T-cell (primary cell): Measurements from ENCODE around the gene NRSN2. TPM values are rescaled to one million over a fixed set of nuclear protein-coding genes. Genes with fewer than 3 reads are reported as not detected.

Experiments used
- ATAC-seq, 4 experiments: fragments of 200-7000 bp in 3 of 4; fragments of 150-1000 bp in 1 of 4; cut with Tn5 transposase; replicated peaks in 1 of 4; 1 replicate in 3 of 4; 2 replicates in 1 of 4; pipeline ENCODE4 v1.10.0; 2021; ENCODE audit warnings: moderate library complexity in 3 of 4, mild to moderate bottlenecking in 2 of 4, moderate number of reproducible peaks in 1 of 4
- CTCF ChIA-PET, 2 donors: fragments of 300-600 bp; sonication (Branson Sonifier 250); formaldehyde crosslinking; loops; one replicate each; lab custom pipeline; 2022; ENCODE audit warnings: antibody characterized with exemption in 2 of 2; lab: Charles Lee
- POLR2A ChIA-PET, 2 donors: fragments of 300-600 bp; sonication (Branson Sonifier 250); formaldehyde crosslinking; loops; one replicate each; lab custom pipeline; 2022; ENCODE audit warnings: antibody characterized with exemption in 2 of 2; lab: Charles Lee
- DNase-seq, 35 experiments: peaks; one replicate each; pipeline versions ENCODE4 v3.0.0 to v3.0.0-alpha.2; 2013 to 2023
- H3K27ac ChIP-seq: one replicate; pipeline ENCODE4 v1.5.1; 2013; ENCODE audit warnings: low read length
- H3K27me3 ChIP-seq, 2 experiments: replicated peaks in 1 of 2; 1 replicate in 1 of 2; 2 replicates in 1 of 2; pipeline versions ENCODE4 v1.6.1 to v1.7.0; 2013; ENCODE audit warnings: low read length in 1 of 2, mixed read lengths in 1 of 2; ENCODE audit not compliant: control insufficient read depth in 2 of 2, insufficient read depth in 2 of 2; ENCODE audit errors: extremely low read depth in 1 of 2
- H3K36me3 ChIP-seq, 2 donors: 1 replicate in 1 of 2; 2 replicates in 1 of 2; pipeline versions ENCODE4 v1.6.1 to v1.7.0; 2013; ENCODE audit warnings: low read length in 1 of 2; ENCODE audit not compliant: control insufficient read depth in 2 of 2, insufficient read depth in 1 of 2; ENCODE audit errors: extremely low read depth in 1 of 2
- H3K4me1 ChIP-seq, 2 experiments: 1 replicate in 1 of 2; 2 replicates in 1 of 2; pipeline versions ENCODE4 v1.6.1 to v1.7.0; 2013; ENCODE audit warnings: low read length in 2 of 2, mixed read lengths in 1 of 2; ENCODE audit not compliant: insufficient read depth in 2 of 2, control insufficient read depth in 1 of 2; ENCODE audit errors: extremely low read depth in 1 of 2
- H3K4me3 ChIP-seq, 2 donors: 1 replicate in 1 of 2; 2 replicates in 1 of 2; pipeline versions ENCODE4 v1.5.1 to v1.7.0; 2013; ENCODE audit warnings: mild to moderate bottlenecking in 2 of 2, low read length in 1 of 2, moderate library complexity in 1 of 2; ENCODE audit not compliant: control insufficient read depth in 1 of 2; ENCODE audit errors: extremely low read depth in 1 of 2
- H3K9me3 ChIP-seq: 2 replicates; pipeline ENCODE4 v1.7.0; 2013
- H3K27ac Mint-ChIP-seq, 2 donors: one replicate each; pipeline ENCODE4 v1.8.0; 2020 to 2021; ENCODE audit warnings: mild to moderate bottlenecking in 2 of 2, mixed read lengths in 2 of 2
- H3K27me3 Mint-ChIP-seq, 2 donors: one replicate each; pipeline ENCODE4 v1.8.0; 2021 to 2022; ENCODE audit warnings: mixed read lengths in 2 of 2
- H3K36me3 Mint-ChIP-seq: one replicate; pipeline ENCODE4 v1.8.0; 2021; ENCODE audit warnings: mixed read lengths
- H3K4me1 Mint-ChIP-seq, 3 donors: one replicate each; pipeline ENCODE4 v1.8.0; 2020 to 2022; ENCODE audit warnings: mixed read lengths in 3 of 3, mild to moderate bottlenecking in 1 of 3
- H3K4me3 Mint-ChIP-seq, 3 donors: one replicate each; pipeline ENCODE4 v1.8.0; 2020 to 2022; ENCODE audit warnings: mild to moderate bottlenecking in 3 of 3, mixed read lengths in 3 of 3, moderate library complexity in 3 of 3
- H3K9me3 Mint-ChIP-seq, 3 donors: one replicate each; pipeline ENCODE4 v1.8.0; 2020 to 2022; ENCODE audit warnings: mixed read lengths in 3 of 3
- whole genome bisulfite sequencing: methylation state at CpG from one replicate; pipeline ENCODE4 v1.1.5; 2013; ENCODE audit warnings: missing lambda C conversion rate; ENCODE audit not compliant: insufficient coverage; 5-methylcytosine and 5-hydroxymethylcytosine counted together
- total RNA-seq, 35 experiments: library from RNA in 6 of 35; stranded (reverse) in 6 of 35; fragments of 120-200 nt in 1 of 35; gene quantifications; one replicate each; pipeline versions ENCODE4 v1.2.1 to v1.2.4 and lab custom pipeline; 2013 to 2026

Gene NRSN2
- total RNA-seq, 5 donors from 2014 or later (not counting 1 experiment from before 2014, with no cell fraction given): 0.70 to 1.8 (median 1.3) TPM

GRCh38 chr20:380763-381580, 34.1 kb downstream of the NRSN2 start:
- peak; percentile 55 to 62 (median 59) for ATAC-seq
- Mint-ChIP-seq H3K36me3 (peaks cover 5% of the 10 kb centered on the region), H3K9me3 (no peaks in the 10 kb centered on the region), H3K4me3 (peak overlapping the region; percentile 83 to 86 (median 85)), H3K27me3 (no peaks in the 10 kb centered on the region), H3K27ac (peak overlapping the region; percentile 71 to 87), H3K4me1 (peaks cover 8 to 20% (median 15%) of the 10 kb centered on the region in 3 donors)
- Histone ChIP-seq H3K4me1 (peaks cover 2 to 12% of the 10 kb centered on the region in 2 experiments), H3K4me3 (peak overlapping the region; percentile 62 to 76), H3K27me3 (no peaks in the 10 kb centered on the region), H3K36me3 (peaks cover 0 to 2% of the 10 kb centered on the region in 2 donors), H3K9me3 (no peaks in the 10 kb centered on the region), H3K27ac (no peak overlapping the region)
- under 1% methylated on average over 71 of the region's 93 CpGs for WGBS
- POLR2A ChIA-PET: interaction anchor here in 1 of 2 donors (0.8 kb wide), 1 partner anchor 80 kb away, joined by 9 read pairs; no protein-coding TSS in a partner anchor
- CTCF ChIA-PET: interaction anchor here in 1 of 2 donors (0.9 kb wide), 1 partner anchor 738 kb away, joined by 4 read pairs; the partner anchor contains the start of gene PSMF1
- peak in 33 of 35 experiments; percentile 6 to 66 (median 37) for DNase-seq

GRCh38 chr20:381581-382290, 34.8 kb downstream of the NRSN2 start:
- H3K4me1 ChIP-seq: peaks cover 2 to 12% of the 10 kb centered on the region in 2 experiments
- H3K4me3 ChIP-seq: peak overlapping the region; percentile 62 to 76
- no peaks in the 10 kb centered on the region for H3K27me3 Mint-ChIP-seq
- ATAC-seq: peak; percentile 70 to 78 (median 74)
- no peaks in the 10 kb centered on the region for H3K27me3 ChIP-seq
- ChIA-PET CTCF (no interaction called here), POLR2A (no interaction called here)
- H3K27ac Mint-ChIP-seq: peak overlapping the region; percentile 80 to 87
- H3K36me3 ChIP-seq: peaks cover 0 to 2% of the 10 kb centered on the region in 2 donors
- peak overlapping the region; percentile 67 for H3K27ac ChIP-seq
- H3K9me3 ChIP-seq: no peaks in the 10 kb centered on the region
- peaks cover 8 to 20% (median 15%) of the 10 kb centered on the region in 3 donors for H3K4me1 Mint-ChIP-seq
- DNase-seq: peak; percentile 30 to 79 (median 52)
- H3K9me3 Mint-ChIP-seq: no peaks in the 10 kb centered on the region
- 0% methylated on average over 31 of the region's 49 CpGs for WGBS
- peaks cover 8% of the 10 kb centered on the region for H3K36me3 Mint-ChIP-seq
- peak overlapping the region; percentile 78 to 86 (median 79) for H3K4me3 Mint-ChIP-seq

- 69% methylated on average over 6 of the region's 8 CpGs for WGBS
- H3K4me1 Mint-ChIP-seq: peaks cover 8 to 20% (median 15%) of the 10 kb centered on the region in 3 donors
- POLR2A ChIA-PET: no interaction called here
- H3K36me3 Mint-ChIP-seq: peaks cover 10% of the 10 kb centered on the region
- DNase-seq (no peak), ATAC-seq (peak in 2 of 4 experiments; percentile 6 to 17)
- Histone ChIP-seq H3K4me1 (peaks cover 2 to 12% of the 10 kb centered on the region in 2 experiments), H3K4me3 (peak overlapping the region; percentile 10 to 76), H3K27me3 (no peaks in the 10 kb centered on the region), H3K36me3 (peaks cover 0 to 5% of the 10 kb centered on the region in 2 donors), H3K9me3 (no peaks in the 10 kb centered on the region), H3K27ac (peak overlapping the region; percentile 67)
- H3K9me3 Mint-ChIP-seq: no peaks in the 10 kb centered on the region
- peak overlapping the region; percentile 80 to 87 for H3K27ac Mint-ChIP-seq
- CTCF ChIA-PET: no interaction called here
- H3K27me3 Mint-ChIP-seq: no peaks in the 10 kb centered on the region
- H3K4me3 Mint-ChIP-seq: peak overlapping the region; percentile 78 to 86 (median 79)
Observed at GRCh38 chr20:382291-383115, 35.6 kb downstream of the NRSN2 start.

- ATAC-seq: no peak
- Histone ChIP-seq H3K9me3 (no peaks in the 10 kb centered on the region), H3K27me3 (no peaks in the 10 kb centered on the region), H3K27ac (no peak overlapping the region), H3K4me1 (peaks cover 2 to 12% of the 10 kb centered on the region in 2 experiments), H3K4me3 (no peak overlapping the region), H3K36me3 (peaks cover 6 to 19% of the 10 kb centered on the region in 2 donors)
- Mint-ChIP-seq H3K4me3 (peak overlapping the region in 1 of 3 donors; percentile 86), H3K27ac (peak overlapping the region; percentile 53 to 87), H3K27me3 (no peaks in the 10 kb centered on the region), H3K4me1 (peaks cover 8 to 20% (median 15%) of the 10 kb centered on the region in 3 donors), H3K9me3 (no peaks in the 10 kb centered on the region), H3K36me3 (peaks cover 24% of the 10 kb centered on the region)
- CTCF ChIA-PET: interaction anchor here in 1 of 2 donors (0.5 kb wide), 1 partner anchor 110 kb away, joined by 3 read pairs; no protein-coding TSS in a partner anchor
- WGBS: 95% methylated on average over 4 of the region's 5 CpGs
- POLR2A ChIA-PET: no interaction called here
- DNase-seq: no peak
Observed at GRCh38 chr20:383889-384288, 37.0 kb downstream of the NRSN2 start.

GRCh38 chr20:384723-385122, 37.8 kb downstream of the NRSN2 start:
- ATAC-seq (no peak), DNase-seq (no peak)
- no peak overlapping the region for H3K27ac ChIP-seq
- Mint-ChIP-seq H3K27ac (no peak overlapping the region), H3K4me1 (peaks cover 8 to 20% (median 15%) of the 10 kb centered on the region in 3 donors), H3K27me3 (no peaks in the 10 kb centered on the region), H3K9me3 (no peaks in the 10 kb centered on the region), H3K4me3 (no peak overlapping the region), H3K36me3 (peaks cover 28% of the 10 kb centered on the region)
- no peaks in the 10 kb centered on the region for H3K9me3 ChIP-seq
- peaks cover 2 to 12% of the 10 kb centered on the region in 2 experiments for H3K4me1 ChIP-seq
- CTCF ChIA-PET: interaction anchor here in 1 of 2 donors (0.6 kb wide), 1 partner anchor 19 kb away, joined by 4 read pairs; no protein-coding TSS in a partner anchor
- H3K4me3 ChIP-seq: no peak overlapping the region
- H3K27me3 ChIP-seq: no peaks in the 10 kb centered on the region
- POLR2A ChIA-PET: no interaction called here
- no CpG with 5 or more reads among the region's 1 CpG for WGBS
- peaks cover 13 to 28% of the 10 kb centered on the region in 2 donors for H3K36me3 ChIP-seq
